Fibroblast of lung (primary cell): Measurements from ENCODE around the gene KAT2B.

Experiments
- EZH2 ChIP-seq: IDR thresholded peaks from 2 replicates; pipeline ENCODE4 v1.5.1; 2012; ENCODE audit warnings: low read length, control low read depth, mild to moderate bottlenecking; ENCODE audit errors: missing control alignments
- TF ChIP-seq, protein P1 (sequence below), 2 donors: IDR thresholded peaks in 1 of 2; conservative IDR thresholded peaks in 1 of 2; 1 replicate in 1 of 2; 2 replicates in 1 of 2; pipeline ENCODE4 v1.5.1; 2011 to 2012; ENCODE audit warnings: low read length in 2 of 2, control low read depth in 1 of 2, inconsistent platforms in 1 of 2, low read depth in 1 of 2, mild to moderate bottlenecking in 1 of 2

DNA sequence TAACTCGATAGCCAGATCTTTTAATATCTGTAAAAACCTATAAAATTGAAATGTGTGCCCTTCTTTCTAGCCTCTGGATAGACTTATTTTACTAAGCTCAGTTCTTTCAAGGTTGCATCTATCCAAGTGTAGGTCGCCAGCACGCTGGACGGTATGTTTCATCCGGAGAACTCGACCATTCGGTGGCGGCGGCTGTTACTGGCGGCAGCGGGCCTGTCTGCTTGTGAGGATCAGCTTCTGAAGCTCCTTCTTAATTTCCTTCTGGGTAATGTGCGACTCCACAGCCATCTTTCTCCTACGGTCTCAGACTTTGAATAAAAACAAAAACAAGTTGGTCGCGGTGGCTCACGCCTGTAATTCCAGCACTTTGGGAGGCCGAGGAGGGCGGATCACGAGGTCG is 32.3 kb upstream of the KAT2B start:
- no peak for TF ChIP-seq EZH2
- TF ChIP-seq, protein P1, sequence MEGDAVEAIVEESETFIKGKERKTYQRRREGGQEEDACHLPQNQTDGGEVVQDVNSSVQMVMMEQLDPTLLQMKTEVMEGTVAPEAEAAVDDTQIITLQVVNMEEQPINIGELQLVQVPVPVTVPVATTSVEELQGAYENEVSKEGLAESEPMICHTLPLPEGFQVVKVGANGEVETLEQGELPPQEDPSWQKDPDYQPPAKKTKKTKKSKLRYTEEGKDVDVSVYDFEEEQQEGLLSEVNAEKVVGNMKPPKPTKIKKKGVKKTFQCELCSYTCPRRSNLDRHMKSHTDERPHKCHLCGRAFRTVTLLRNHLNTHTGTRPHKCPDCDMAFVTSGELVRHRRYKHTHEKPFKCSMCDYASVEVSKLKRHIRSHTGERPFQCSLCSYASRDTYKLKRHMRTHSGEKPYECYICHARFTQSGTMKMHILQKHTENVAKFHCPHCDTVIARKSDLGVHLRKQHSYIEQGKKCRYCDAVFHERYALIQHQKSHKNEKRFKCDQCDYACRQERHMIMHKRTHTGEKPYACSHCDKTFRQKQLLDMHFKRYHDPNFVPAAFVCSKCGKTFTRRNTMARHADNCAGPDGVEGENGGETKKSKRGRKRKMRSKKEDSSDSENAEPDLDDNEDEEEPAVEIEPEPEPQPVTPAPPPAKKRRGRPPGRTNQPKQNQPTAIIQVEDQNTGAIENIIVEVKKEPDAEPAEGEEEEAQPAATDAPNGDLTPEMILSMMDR (conservative IDR thresholded peaks at IDR 0.05 in 1 of 2, IDR thresholded peaks at IDR 0.05 in 1 of 2; ENCODE audit: low read depth in 1 of 2, low read length in 2 of 2) = no peak
